ENCODE data around the gene NR1I3.

The NR1I3 gene

DNA sequence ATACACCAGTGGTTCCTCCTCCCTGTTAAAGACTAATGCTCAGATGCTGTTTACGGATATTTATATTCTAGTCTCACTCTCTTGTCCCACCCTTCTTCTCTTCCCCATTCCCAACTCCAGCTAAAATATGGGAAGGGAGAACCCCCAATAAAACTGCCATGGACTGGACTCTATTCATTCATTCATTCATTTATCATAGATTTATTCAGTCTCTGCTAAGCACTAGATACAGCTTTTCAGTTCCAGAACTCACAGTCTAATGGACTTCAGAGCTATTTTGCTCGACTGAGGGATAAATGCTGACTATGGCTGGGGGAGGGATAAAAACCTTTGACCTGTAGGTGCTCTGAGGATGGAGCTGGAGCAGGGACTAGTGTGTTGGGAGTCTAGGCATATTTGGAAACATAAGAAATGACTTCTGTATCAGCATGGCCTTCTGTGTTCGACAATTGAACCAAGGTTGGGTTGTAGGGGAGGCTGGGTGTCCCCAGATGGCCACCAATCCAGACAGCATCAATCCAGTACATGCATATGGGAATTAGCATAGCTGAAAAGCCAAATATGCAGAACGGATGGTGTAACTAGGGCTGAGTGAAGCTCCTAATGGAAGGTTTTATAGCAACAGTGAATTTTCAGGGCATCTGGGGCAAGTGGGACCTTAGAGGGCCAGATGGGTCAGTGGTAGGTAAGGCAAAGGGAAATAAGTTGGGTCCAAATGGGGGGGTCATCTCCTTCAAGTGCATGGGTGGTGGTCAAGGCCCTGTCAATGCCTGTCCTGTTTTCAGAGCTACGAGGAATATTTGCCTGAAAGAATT, 18.7 kb downstream of the NR1I3 start:
- no peak for DNase-seq (ENCODE audit: low read depth in 3 of 3)

DNA sequence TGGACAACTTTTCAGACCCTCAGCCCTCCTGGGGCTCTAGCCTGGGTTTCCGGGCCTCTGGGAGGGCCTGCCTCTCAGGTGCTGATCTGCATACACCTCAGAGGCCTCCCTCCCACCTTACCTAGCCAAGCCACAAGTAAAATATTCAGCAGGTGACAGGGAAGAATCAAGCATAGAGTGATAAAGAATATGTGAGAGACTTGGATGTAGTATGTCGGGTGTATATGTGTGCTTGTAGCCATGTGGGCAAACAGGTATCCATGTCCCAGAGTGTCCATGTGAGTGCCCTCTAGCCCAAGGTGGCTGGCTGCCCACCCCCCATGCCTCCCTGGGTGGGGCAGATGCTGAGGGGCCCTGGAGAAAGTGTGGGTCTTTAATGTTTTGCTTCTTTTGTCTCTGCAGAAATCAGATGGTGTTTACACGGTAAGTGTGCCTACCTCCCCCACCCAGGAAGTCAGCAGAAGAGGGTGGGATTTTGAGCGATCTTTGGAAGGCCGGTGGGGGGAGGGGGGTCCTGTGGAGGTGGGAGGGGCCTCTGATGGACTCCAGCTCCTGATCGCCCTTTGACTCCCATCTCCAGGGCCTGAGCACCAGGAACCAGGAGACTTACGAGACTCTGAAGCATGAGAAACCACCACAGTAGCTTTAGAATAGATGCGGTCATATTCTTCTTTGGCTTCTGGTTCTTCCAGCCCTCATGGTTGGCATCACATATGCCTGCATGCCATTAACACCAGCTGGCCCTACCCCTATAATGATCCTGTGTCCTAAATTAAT, 19.5 kb downstream of the NR1I3 start:
- DNase-seq (ENCODE audit: low read depth in 3 of 3), result no peak

- no peak for DNase-seq (ENCODE audit: low read depth in 3 of 3)
These were observed 20.2 kb downstream of the NR1I3 start for GRCh38 chr1:161217831-161218230.

GRCh38 chr1:161216945-161217712, 20.9 kb downstream of the NR1I3 start:
- DNase-seq (ENCODE audit: low read depth in 3 of 3), result no peak

- no peak for DNase-seq (ENCODE audit: low read depth in 3 of 3)
These were observed 22.9 kb downstream of the NR1I3 start, which contains the start of gene FCER1G for GRCh38 chr1:161215076-161215475. TSS of gene FCER1G (plus strand) at chr1:161215295. CDS start at chr1:161215322, 27 bp downstream.

GRCh38 chr1:161214369-161214768, 23.6 kb downstream of the NR1I3 start:
- no peak for DNase-seq (ENCODE audit: low read depth in 3 of 3)

- peak; percentile 50 to 71 (median 59) for DNase-seq (ENCODE audit: low read depth in 3 of 3)
These were observed 28.1 kb downstream of the NR1I3 start for GRCh38 chr1:161209790-161210409.

DNA sequence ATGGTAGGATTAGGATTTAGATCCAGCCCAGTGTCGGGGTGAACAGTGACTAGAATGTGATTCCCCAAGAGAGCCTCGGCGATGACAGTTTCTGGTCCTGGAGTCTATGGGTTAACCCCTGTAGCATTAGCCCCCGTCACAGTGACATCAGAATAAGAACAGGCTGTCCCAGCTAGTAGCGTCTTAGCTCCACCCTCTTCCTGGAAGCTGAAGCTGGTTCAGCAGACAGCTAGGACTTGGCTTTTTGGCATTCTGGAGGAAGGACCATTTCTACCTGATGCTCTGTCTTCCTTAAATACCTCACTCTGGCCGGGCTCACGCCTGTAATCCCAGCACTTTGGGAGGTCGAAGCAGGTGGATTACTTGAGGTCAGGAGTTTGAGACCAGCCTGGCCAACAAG, 30.8 kb downstream of the NR1I3 start:
- DNase-seq (ENCODE audit: low read depth in 3 of 3), result no peak

DNA sequence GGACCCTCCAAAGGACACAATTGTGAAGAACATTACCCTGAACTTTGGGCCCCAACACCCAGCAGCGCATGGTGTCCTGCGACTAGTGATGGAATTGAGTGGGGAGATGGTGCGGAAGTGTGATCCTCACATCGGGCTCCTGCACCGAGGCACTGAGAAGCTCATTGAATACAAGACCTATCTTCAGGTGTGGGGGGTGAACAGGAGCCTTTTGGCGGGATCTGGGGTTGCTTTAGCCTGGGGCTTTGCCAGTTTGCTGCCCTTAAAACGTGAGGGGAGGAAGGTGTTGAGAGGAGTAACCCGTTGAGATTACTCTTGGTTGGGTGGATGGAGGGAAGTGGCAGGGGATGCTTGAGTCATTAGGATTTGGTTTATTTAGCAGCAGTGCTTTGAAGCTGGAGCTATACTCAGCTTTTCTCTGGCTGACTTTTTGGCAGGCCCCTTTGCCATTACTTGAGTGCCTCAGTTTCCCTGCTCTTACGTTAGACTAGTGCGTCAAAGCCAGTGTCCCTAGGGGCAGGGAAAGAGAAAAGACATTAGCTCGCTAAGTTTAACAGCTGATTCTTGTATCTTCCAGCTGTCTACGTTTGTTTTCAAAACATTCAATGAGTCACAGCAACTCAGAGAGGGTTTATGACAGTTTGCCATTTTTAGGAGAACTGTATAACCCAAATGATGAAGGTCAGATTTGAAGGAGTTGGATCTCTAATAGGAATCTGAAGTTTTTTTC, 31.4 kb downstream of the NR1I3 start:
- no peak for DNase-seq (ENCODE audit: low read depth in 3 of 3)

- DNase-seq (ENCODE audit: low read depth in 3 of 3), result peak; percentile 88 to 94 (median 90)
These were observed 35.9 kb downstream of the NR1I3 start, which contains the start of gene NDUFS2 for GRCh38 chr1:161201836-161202712. TSS of gene NDUFS2 (plus strand) at chr1:161202367. CDS start at chr1:161202386, 19 bp downstream.

GRCh38 chr1:161200992-161201835, 36.8 kb downstream of the NR1I3 start:
- DNase-seq (ENCODE audit: low read depth in 3 of 3), result no peak

DNA sequence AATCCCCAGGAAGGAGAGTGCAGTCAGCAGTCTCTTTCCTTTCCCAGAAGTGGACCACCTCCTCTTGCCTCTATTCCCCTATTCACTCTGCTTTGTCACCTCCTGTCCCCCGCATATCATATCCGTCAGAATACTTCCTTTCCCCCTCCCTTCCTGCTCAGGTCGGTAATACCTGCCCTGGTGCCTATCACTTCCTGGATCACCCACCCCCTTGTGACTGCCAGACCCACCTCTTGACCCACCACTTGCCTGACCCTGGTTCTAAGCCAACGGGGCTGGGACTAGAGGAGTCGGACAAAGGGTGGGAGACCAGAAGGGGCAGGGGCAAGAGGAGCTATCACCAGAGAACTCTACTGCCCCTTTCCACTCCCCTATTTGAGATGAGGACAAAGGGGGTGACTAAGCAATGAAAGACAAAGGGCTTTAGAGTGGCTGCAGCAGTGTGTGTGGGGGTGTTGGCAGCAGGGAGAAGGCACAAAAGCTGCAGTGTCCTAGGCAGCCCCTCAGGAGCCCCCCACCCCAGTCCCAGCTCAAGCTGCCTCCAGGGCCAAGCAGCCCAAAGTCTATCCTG, 37.5 kb downstream of the NR1I3 start:
- no peak for DNase-seq (ENCODE audit: low read depth in 3 of 3)

DNA sequence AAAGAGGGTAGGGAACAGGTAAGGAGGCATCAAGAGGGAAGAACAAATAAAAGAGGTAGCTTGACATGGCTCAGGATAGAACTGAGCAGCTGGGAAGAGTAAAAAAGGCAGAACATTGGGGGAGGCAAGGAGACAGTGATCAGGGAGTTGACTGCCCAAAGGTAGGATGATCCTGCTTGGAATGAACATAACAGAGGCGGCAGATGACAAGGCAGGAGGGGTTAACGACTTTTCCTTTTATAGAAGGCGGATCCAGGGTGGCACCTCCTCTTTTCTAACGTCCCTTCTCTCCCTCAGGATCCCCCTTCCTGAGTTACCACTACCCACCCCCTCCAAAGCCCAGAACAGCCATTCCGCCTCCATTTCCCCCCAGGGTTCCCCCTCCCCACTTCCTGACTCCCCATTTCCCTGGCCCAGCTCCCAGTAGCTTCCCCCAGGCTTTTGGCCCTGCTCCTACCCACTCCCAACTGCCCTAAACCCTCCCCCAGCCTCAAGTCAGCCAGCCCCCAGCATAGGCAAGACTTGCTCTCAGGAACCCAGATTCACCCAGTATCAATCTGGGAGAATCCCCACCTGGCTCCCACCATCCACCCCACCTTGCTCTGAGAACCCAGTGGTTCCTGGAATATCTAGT, 38.4 kb downstream of the NR1I3 start:
- no peak for DNase-seq (ENCODE audit: low read depth in 3 of 3)

- DNase-seq (ENCODE audit: low read depth in 3 of 3), result no peak
These were observed 39.0 kb downstream of the NR1I3 start, which contains the start of gene ADAMTS4 for GRCh38 chr1:161198897-161199431. TSS of gene ADAMTS4 (minus strand) at chr1:161199054. CDS start at chr1:161198627, 427 bp downstream.

DNA sequence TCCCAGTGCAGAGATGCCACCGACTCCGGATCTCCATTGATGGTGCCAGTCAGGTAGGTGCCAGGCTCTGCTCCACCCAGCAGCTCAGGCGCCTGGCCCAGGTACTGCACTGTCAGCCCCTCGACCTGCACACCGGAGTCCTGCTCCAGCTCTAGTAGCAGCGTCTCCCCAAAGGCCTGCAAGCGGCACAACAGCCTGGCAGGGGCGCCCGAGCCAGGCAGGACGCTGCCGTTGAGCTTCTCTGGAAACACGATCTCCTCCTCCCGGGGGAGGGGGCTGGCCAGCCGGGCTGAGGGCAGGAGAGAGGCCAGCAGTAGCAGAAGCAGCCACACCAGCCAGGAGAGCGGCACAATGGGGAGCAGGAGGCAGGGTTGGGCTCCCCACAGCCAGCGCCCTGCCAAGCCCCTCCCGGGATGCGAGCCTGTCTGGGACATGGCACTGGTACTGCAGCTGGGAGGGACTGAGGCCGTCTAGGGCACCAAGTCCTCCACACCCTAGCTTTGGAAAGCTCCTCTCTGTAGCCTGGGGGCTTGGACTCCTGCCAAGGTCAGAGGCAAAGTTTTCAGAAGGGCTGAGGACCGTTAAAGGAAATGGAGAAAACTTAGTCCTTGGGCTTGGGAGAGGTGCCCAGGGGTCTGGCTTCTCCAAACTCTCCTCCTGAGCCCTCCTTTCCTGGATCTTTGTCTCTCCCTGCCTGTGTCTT, 39.7 kb downstream of the NR1I3 start:
- DNase-seq (ENCODE audit: low read depth in 3 of 3), result no peak

DNA sequence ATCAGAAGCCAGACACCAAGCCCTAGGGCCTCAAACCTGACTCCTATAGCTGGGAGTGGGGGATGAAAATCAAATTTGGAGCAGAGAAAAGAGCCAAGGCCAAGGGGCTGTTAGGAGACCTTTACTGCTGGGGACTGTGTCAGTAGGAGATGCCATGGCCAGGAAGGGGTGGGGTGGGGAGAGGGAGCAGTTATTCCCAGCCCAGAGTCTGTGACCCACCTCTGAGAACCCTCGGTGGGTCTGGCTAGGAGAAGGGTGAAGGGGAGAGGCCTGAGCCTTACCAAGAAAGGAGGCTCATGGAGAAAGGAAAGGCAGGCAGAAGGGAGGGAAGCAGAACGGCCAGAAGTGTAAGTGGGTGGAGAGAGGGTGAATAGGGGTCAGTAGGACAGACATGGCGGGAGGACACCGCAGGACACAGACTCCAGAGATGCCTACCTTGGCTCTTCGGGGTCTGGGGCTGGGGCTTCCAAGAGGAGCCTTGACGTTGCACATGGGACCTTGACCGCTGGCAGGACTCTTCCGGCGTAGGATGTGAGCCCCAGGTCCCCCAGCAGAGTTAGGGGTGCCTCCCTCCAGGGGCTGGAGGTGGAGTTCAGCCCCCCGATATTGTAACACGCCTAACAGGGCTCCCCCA, 40.3 kb downstream of the NR1I3 start:
- no peak for DNase-seq (ENCODE audit: low read depth in 3 of 3)
